Spinal cord (tissue), 10 donors: ENCODE data around the gene CADM1. TPM values are rescaled to one million over a fixed set of nuclear protein-coding genes. Genes with fewer than 3 reads are reported as not detected.

Experiments
- DNase-seq, 6 donors: peaks; one replicate each; pipeline versions ENCODE4 v3.0.0 to v3.0.0-alpha.2; 2013 to 2015; ENCODE audit warnings: low spot score in 6 of 6, low read depth in 4 of 6
- H3K27ac ChIP-seq: one replicate; pipeline ENCODE4 v1.5.1; 2013; ENCODE audit warnings: low read depth, low read length, control low read depth
- H3K27me3 ChIP-seq: one replicate; pipeline ENCODE4 v1.6.1; 2013; ENCODE audit warnings: low read length; ENCODE audit not compliant: control insufficient read depth, insufficient read depth
- H3K36me3 ChIP-seq: one replicate; pipeline ENCODE4 v1.6.1; 2013; ENCODE audit warnings: low read length; ENCODE audit not compliant: control insufficient read depth, insufficient read depth
- H3K4me1 ChIP-seq: one replicate; pipeline ENCODE4 v1.6.1; 2013; ENCODE audit warnings: low read length; ENCODE audit not compliant: control insufficient read depth, insufficient read depth
- H3K4me3 ChIP-seq: one replicate; pipeline ENCODE4 v1.5.1; 2013; ENCODE audit warnings: low read depth, low read length, control low read depth
- H3K9me3 ChIP-seq: one replicate; pipeline ENCODE4 v1.6.1; 2013; ENCODE audit warnings: low read length; ENCODE audit not compliant: control insufficient read depth, insufficient read depth
- WGBS: methylation state at CpG from one replicate; pipeline ENCODE4 v1.1.5; 2013; ENCODE audit warnings: missing lambda C conversion rate; ENCODE audit not compliant: insufficient coverage; 5-methylcytosine and 5-hydroxymethylcytosine counted together
- polyA plus RNA-seq, 2 donors: library from polyadenylated mRNA; unstranded; fragments of 120-200 nt; gene quantifications; one replicate each; pipeline ENCODE4 v1.2.1, GENCODE V29; 2013; ENCODE audit not compliant: insufficient read length in 2 of 2
- total RNA-seq, 2 donors: library from RNA; depleted of rRNA in 1 of 2; stranded (reverse); fragments of 120-200 nt in 1 of 2; fragments of >200 nt in 1 of 2; gene quantifications; one replicate each; pipeline versions ENCODE4 v1.2.3 to v1.2.4, GENCODE V29; 2013 to 2014
- donor health status: healthy.

CADM1 gene
- total and polyA plus RNA-seq, 4 donors: 106 to 180 (median 132) TPM

GRCh38 chr11:115207916-115208315 is 296.3 kb downstream of the CADM1 start:
- no peaks in the 10 kb centered on the region for H3K36me3 ChIP-seq
- no CpG with 5 or more reads among the region's 1 CpG for WGBS
- DNase-seq: no peak

GRCh38 chr11:115207166-115207591 is 297.0 kb downstream of the CADM1 start:
- Histone ChIP-seq H3K4me1 (no peaks in the 10 kb centered on the region), H3K4me3 (no peak overlapping the region), H3K27me3 (no peaks in the 10 kb centered on the region), H3K36me3 (no peaks in the 10 kb centered on the region), H3K27ac (no peak overlapping the region), H3K9me3 (no peaks in the 10 kb centered on the region)
- DNase-seq: peak in 1 of 6 donors; percentile 47
- 67% methylated on average over 3 of the region's 4 CpGs for WGBS

More at GRCh38 chr11:115207916-115208315, 296.3 kb downstream of the CADM1 start:
- Histone ChIP-seq H3K9me3 (no peaks in the 10 kb centered on the region), H3K27ac (no peak overlapping the region), H3K4me3 (no peak overlapping the region), H3K4me1 (no peaks in the 10 kb centered on the region), H3K27me3 (no peaks in the 10 kb centered on the region)

- 92% methylated on average over 2 of the region's 7 CpGs for WGBS
Measured at GRCh38 chr11:115206365-115207022, 297.7 kb downstream of the CADM1 start.

GRCh38 chr11:115202900-115203552 is 301.2 kb downstream of the CADM1 start:
- H3K27ac ChIP-seq: no peak overlapping the region
- DNase-seq: no peak
- H3K4me1 ChIP-seq: no peaks in the 10 kb centered on the region
- no peaks in the 10 kb centered on the region for H3K27me3 ChIP-seq
- 20% methylated on average over 1 of the region's 2 CpGs for WGBS
- no peaks in the 10 kb centered on the region for H3K36me3 ChIP-seq
- no peak overlapping the region for H3K4me3 ChIP-seq
- no peaks in the 10 kb centered on the region for H3K9me3 ChIP-seq

More at GRCh38 chr11:115206365-115207022, 297.7 kb downstream of the CADM1 start:
- no peak for DNase-seq
- no peaks in the 10 kb centered on the region for H3K36me3 ChIP-seq
- H3K4me3 ChIP-seq: no peak overlapping the region
- no peaks in the 10 kb centered on the region for H3K27me3 ChIP-seq
- no peak overlapping the region for H3K27ac ChIP-seq
- H3K9me3 ChIP-seq: no peaks in the 10 kb centered on the region
- H3K4me1 ChIP-seq: no peaks in the 10 kb centered on the region

GRCh38 chr11:115202074-115202473 is 302.1 kb downstream of the CADM1 start:
- no peak overlapping the region for H3K27ac ChIP-seq
- no peaks in the 10 kb centered on the region for H3K9me3 ChIP-seq
- no peak overlapping the region for H3K4me3 ChIP-seq
- no peaks in the 10 kb centered on the region for H3K4me1 ChIP-seq
- no peaks in the 10 kb centered on the region for H3K27me3 ChIP-seq
- H3K36me3 ChIP-seq: no peaks in the 10 kb centered on the region
- no CpG with 5 or more reads among the region's 2 CpGs for WGBS
- DNase-seq: peak in 1 of 6 donors; percentile 63

- no peaks in the 10 kb centered on the region for H3K27me3 ChIP-seq
- H3K27ac ChIP-seq: no peak overlapping the region
- H3K4me1 ChIP-seq: no peaks in the 10 kb centered on the region
- H3K36me3 ChIP-seq: no peaks in the 10 kb centered on the region
- DNase-seq: peak in 1 of 6 donors; percentile 55
- WGBS: 42% methylated on average over 3 of the region's 6 CpGs
- H3K9me3 ChIP-seq: no peaks in the 10 kb centered on the region
- H3K4me3 ChIP-seq: no peak overlapping the region
Measured at GRCh38 chr11:115201111-115201792, 303.0 kb downstream of the CADM1 start.

GRCh38 chr11:115199481-115200069 is 304.6 kb downstream of the CADM1 start:
- Histone ChIP-seq H3K27ac (no peak overlapping the region), H3K4me3 (no peak overlapping the region), H3K27me3 (no peaks in the 10 kb centered on the region), H3K9me3 (no peaks in the 10 kb centered on the region), H3K4me1 (no peaks in the 10 kb centered on the region), H3K36me3 (no peaks in the 10 kb centered on the region)
- peak in 1 of 6 donors; percentile 66 for DNase-seq
- WGBS: 86% methylated on average over 1 of the region's 3 CpGs

- no peak overlapping the region for H3K4me3 ChIP-seq
- no peaks in the 10 kb centered on the region for H3K36me3 ChIP-seq
- H3K27me3 ChIP-seq: no peaks in the 10 kb centered on the region
- H3K27ac ChIP-seq: no peak overlapping the region
- DNase-seq: peak in 1 of 6 donors; percentile 42
- no peaks in the 10 kb centered on the region for H3K9me3 ChIP-seq
- no peaks in the 10 kb centered on the region for H3K4me1 ChIP-seq
- 74% methylated on average over 9 of the region's 9 CpGs for WGBS
Measured at GRCh38 chr11:115198321-115198741, 305.9 kb downstream of the CADM1 start.

- Histone ChIP-seq H3K27ac (no peak overlapping the region), H3K4me1 (no peaks in the 10 kb centered on the region), H3K27me3 (no peaks in the 10 kb centered on the region), H3K36me3 (no peaks in the 10 kb centered on the region), H3K9me3 (no peaks in the 10 kb centered on the region), H3K4me3 (no peak overlapping the region)
- WGBS: no CpG with 5 or more reads among the region's 1 CpG
- no peak for DNase-seq
Measured at GRCh38 chr11:115197433-115197832, 306.8 kb downstream of the CADM1 start.
